Caco-2 (cell line): ENCODE measurements around the gene AFF1. TPM values are rescaled to one million over a fixed set of nuclear protein-coding genes. Genes with fewer than 3 reads are reported as not detected.
A peak's percentile ranks its signal among the peaks of the same experiment; 100 is the strongest.

ENCODE experiments used
- BruUV-seq: library from RNA; stranded (reverse); fragments of 400-500 nt; replicated peaks from 2 replicates; lab custom pipeline; 2021; lab: Mats Ljungman, UMichigan
- CTCF ChIA-PET: fragments of 300-600 bp; sonication (Branson Sonifier 250); formaldehyde crosslinking; loops from one replicate; lab custom pipeline; 2022; ENCODE audit warnings: antibody characterized with exemption; lab: Charles Lee
- POLR2A ChIA-PET: fragments of 300-600 bp; sonication (Branson Sonifier 250); formaldehyde crosslinking; loops from one replicate; lab custom pipeline; 2022; ENCODE audit warnings: antibody characterized with exemption; lab: Charles Lee
- DNase-seq, 2 experiments: peaks; one replicate each; pipeline versions ENCODE4 v3.0.0 to v3.0.0-alpha.2; 2020 to 2022
- H3K27me3 ChIP-seq: replicated peaks from 2 replicates; pipeline ENCODE4 v1.6.0; 2011; ENCODE audit warnings: low read length; ENCODE audit not compliant: control insufficient read depth, insufficient read depth
- H3K36me3 ChIP-seq: 2 replicates; pipeline ENCODE4 v1.5.1; 2011; ENCODE audit warnings: low read length; ENCODE audit not compliant: control insufficient read depth, insufficient read depth
- H3K4me1 ChIP-seq: fragments of 250-450 bp; sonication (Bioruptor Pico); 2 replicates; pipeline ENCODE4 v1.5.1; 2020; ENCODE audit warnings: mild to moderate bottlenecking
- H3K4me3 ChIP-seq: 2 replicates; pipeline ENCODE4 v1.5.1; 2011; ENCODE audit warnings: low read depth, mild to moderate bottlenecking, control low read depth, low read length
- H3K9me3 ChIP-seq: fragments of 250-450 bp; sonication (Bioruptor Pico); 2 replicates; pipeline ENCODE4 v1.5.1; 2020; ENCODE audit warnings: mild to moderate bottlenecking, moderate library complexity
- H3K27ac Mint-ChIP-seq: one replicate; pipeline ENCODE4 v1.8.0; 2022; ENCODE audit warnings: mixed read lengths; ENCODE audit not compliant: unreplicated experiment
- H3K27me3 Mint-ChIP-seq: one replicate; pipeline ENCODE4 v1.8.0; 2022; ENCODE audit warnings: mixed read lengths; ENCODE audit not compliant: insufficient read depth, unreplicated experiment
- H3K36me3 Mint-ChIP-seq: one replicate; pipeline ENCODE4 v1.8.0; 2022; ENCODE audit warnings: mild to moderate bottlenecking, mixed read lengths; ENCODE audit not compliant: insufficient read depth, unreplicated experiment
- H3K4me1 Mint-ChIP-seq: one replicate; pipeline ENCODE4 v1.8.0; 2022; ENCODE audit warnings: low read depth, mixed read lengths; ENCODE audit not compliant: unreplicated experiment
- H3K4me3 Mint-ChIP-seq: one replicate; pipeline ENCODE4 v1.8.0; 2022; ENCODE audit warnings: mild to moderate bottlenecking, moderate library complexity, mixed read lengths; ENCODE audit not compliant: unreplicated experiment
- H3K9me3 Mint-ChIP-seq: one replicate; pipeline ENCODE4 v1.8.0; 2022; ENCODE audit warnings: mixed read lengths; ENCODE audit not compliant: unreplicated experiment
- CTCF ChIP-seq, 2 experiments: fragments of 200-600 bp in 1 of 2; IDR thresholded peaks; 1 replicate in 1 of 2; 2 replicates in 1 of 2; pipeline versions ENCODE4 v1.5.1 to v1.8.0; 2011 to 2022; ENCODE audit warnings: antibody characterized with exemption in 1 of 2, control low read depth in 1 of 2, inconsistent platforms in 1 of 2, low read depth in 1 of 2, low read length in 1 of 2, mild to moderate bottlenecking in 1 of 2, moderate library complexity in 1 of 2; ENCODE audit not compliant: insufficient read depth in 1 of 2, severe bottlenecking in 1 of 2, unreplicated experiment in 1 of 2
- intact Hi-C: fragments of 100-400 bp; cut with micrococcal nuclease; formaldehyde crosslinking; loops from one replicate; pipeline ENCODE4 v1.10.0; 2022; ENCODE audit not compliant: unreplicated experiment
- total RNA-seq: library from RNA; stranded (reverse); gene quantifications from 2 replicates; pipeline ENCODE4 v1.2.3, GENCODE V29; 2022

AFF1 gene
- total RNA-seq, 1 experiment from 2014 or later = 48.3 TPM

GRCh38 chr4:86967798-86968197 lies 33.0 kb downstream of the AFF1 start:
- Mint-ChIP-seq H3K4me1 (peaks cover 18% of the 10 kb centered on the region), H3K27me3 (no peaks in the 10 kb centered on the region), H3K27ac (no peak overlapping the region), H3K4me3 (no peak overlapping the region), H3K9me3 (no peaks in the 10 kb centered on the region), H3K36me3 (peaks cover 2% of the 10 kb centered on the region)
- no peak for TF ChIP-seq CTCF (IDR thresholded peaks at IDR 0.05; ENCODE audit: insufficient read depth in 1 of 2, low read depth in 1 of 2, low read length in 1 of 2, severe bottlenecking in 1 of 2, unreplicated experiment in 1 of 2)
- intact Hi-C loops = no loop called here
- H3K27me3 ChIP-seq = no peaks in the 10 kb centered on the region
- no peak for DNase-seq
- H3K4me1 ChIP-seq = peaks cover 25% of the 10 kb centered on the region
- H3K9me3 ChIP-seq = no peaks in the 10 kb centered on the region
- CTCF ChIA-PET = no interaction called here
- no TSS peak for BruUV-seq
- no peak overlapping the region for H3K4me3 ChIP-seq
- POLR2A ChIA-PET = no interaction called here
- no peaks in the 10 kb centered on the region; the same call in 1 of the 2 replicates for H3K36me3 ChIP-seq

- H3K4me3 ChIP-seq = no peak overlapping the region
- BruUV-seq = no TSS peak
- no peaks in the 10 kb centered on the region; the same call in 1 of the 2 replicates for H3K36me3 ChIP-seq
- Mint-ChIP-seq H3K4me3 (no peak overlapping the region), H3K36me3 (peaks cover 5% of the 10 kb centered on the region), H3K27ac (no peak overlapping the region), H3K4me1 (peaks cover 25% of the 10 kb centered on the region), H3K27me3 (no peaks in the 10 kb centered on the region), H3K9me3 (no peaks in the 10 kb centered on the region)
- ChIA-PET CTCF (no interaction called here), POLR2A (no interaction called here)
- intact Hi-C loops = no loop called here
- H3K4me1 ChIP-seq = peaks cover 32% of the 10 kb centered on the region
- no peaks in the 10 kb centered on the region for H3K9me3 ChIP-seq
- no peak for TF ChIP-seq CTCF (IDR thresholded peaks at IDR 0.05; ENCODE audit: insufficient read depth in 1 of 2, low read depth in 1 of 2, low read length in 1 of 2, severe bottlenecking in 1 of 2, unreplicated experiment in 1 of 2)
- DNase-seq = no peak
- no peaks in the 10 kb centered on the region for H3K27me3 ChIP-seq
These were observed 33.7 kb downstream of the AFF1 start for GRCh38 chr4:86968547-86968946.

- DNase-seq = no peak
- Histone ChIP-seq H3K9me3 (no peaks in the 10 kb centered on the region), H3K36me3 (no peaks in the 10 kb centered on the region; the same call in 1 of the 2 replicates), H3K4me1 (peaks cover 44% of the 10 kb centered on the region), H3K27me3 (no peaks in the 10 kb centered on the region), H3K4me3 (no peak overlapping the region)
- peak overlapping the region; percentile 77 for H3K27ac Mint-ChIP-seq
- no TSS peak for BruUV-seq
- H3K4me1 Mint-ChIP-seq = peaks cover 38% of the 10 kb centered on the region
- TF ChIP-seq CTCF (IDR thresholded peaks at IDR 0.05; ENCODE audit: insufficient read depth in 1 of 2, low read depth in 1 of 2, low read length in 1 of 2, severe bottlenecking in 1 of 2, unreplicated experiment in 1 of 2) = no peak
- no peaks in the 10 kb centered on the region for H3K9me3 Mint-ChIP-seq
- no peaks in the 10 kb centered on the region for H3K27me3 Mint-ChIP-seq
- intact Hi-C loops = no loop called here
- CTCF ChIA-PET = interaction anchor here (0.7 to 1.0 kb wide), 3 partner anchors 14 to 123 kb away, joined by 3 to 9 read pairs (median 6); partner anchors contain the start of gene AFF1
- POLR2A ChIA-PET = interaction anchor here (1.1 kb wide), 1 partner anchor 35 kb away, joined by 15 read pairs; no protein-coding TSS in a partner anchor
- H3K4me3 Mint-ChIP-seq = no peak overlapping the region
- H3K36me3 Mint-ChIP-seq = peaks cover 5% of the 10 kb centered on the region
These were observed 35.9 kb downstream of the AFF1 start for GRCh38 chr4:86970447-86971354.
